ENCODE measurements around the gene ZIC4.

Gene ZIC4

GRCh38 chr3:147406028-147406931, at the start of gene ZIC4:
Gene ZIC4 (minus strand): TSS chr3:147406543. CDS start chr3:147402797, 3,746 bp downstream.
- DNase-seq, result no peak

GRCh38 chr3:147449669-147450068, 43.3 kb upstream of the ZIC4 start:
- no peak for DNase-seq

- no peak for DNase-seq
Observed at GRCh38 chr3:147447224-147447623, 40.9 kb upstream of the ZIC4 start.

GRCh38 chr3:147431751-147432150, 25.4 kb upstream of the ZIC4 start:
- DNase-seq, result no peak

GRCh38 chr3:147428754-147429153, 22.4 kb upstream of the ZIC4 start:
- no peak for DNase-seq

- DNase-seq, result no peak
Observed at GRCh38 chr3:147428326-147428725, 22.0 kb upstream of the ZIC4 start.

GRCh38 chr3:147427746-147428145, 21.4 kb upstream of the ZIC4 start:
- no peak for DNase-seq

GRCh38 chr3:147426931-147427330, 20.6 kb upstream of the ZIC4 start:
- no peak for DNase-seq

- no peak for DNase-seq
Observed at GRCh38 chr3:147425388-147425850, 19.1 kb upstream of the ZIC4 start.

- DNase-seq, result no peak
Observed at GRCh38 chr3:147424581-147425387, 18.4 kb upstream of the ZIC4 start.

- no peak for DNase-seq
Observed at GRCh38 chr3:147423798-147424580, 17.6 kb upstream of the ZIC4 start.

- DNase-seq, result no peak
Observed at GRCh38 chr3:147423537-147423797, 17.1 kb upstream of the ZIC4 start.

- no peak for DNase-seq
Observed at GRCh38 chr3:147422601-147423536, 16.5 kb upstream of the ZIC4 start.

- DNase-seq, result no peak
Observed at GRCh38 chr3:147422196-147422595, 15.9 kb upstream of the ZIC4 start.

- DNase-seq, result no peak
Observed at GRCh38 chr3:147421184-147421912, 15.0 kb upstream of the ZIC4 start.

- no peak for DNase-seq
Observed at GRCh38 chr3:147420353-147421183, 14.2 kb upstream of the ZIC4 start.

GRCh38 chr3:147419781-147420224, 13.5 kb upstream of the ZIC4 start:
- DNase-seq, result no peak

- DNase-seq, result peak in 1 of 2 experiments; percentile 3
Observed at GRCh38 chr3:147418808-147419701, 12.7 kb upstream of the ZIC4 start.

- DNase-seq, result no peak
Observed at GRCh38 chr3:147418371-147418781, 12.0 kb upstream of the ZIC4 start.
